ENCODE measurements around the gene CCDC7.

Gene CCDC7

GRCh38 chr10:32417911-32418547 is 27.9 kb upstream of the CCDC7 start:
- no peaks in the 10 kb centered on the region for H3K9me3 Mint-ChIP-seq
- no peak overlapping the region for H3K4me3 Mint-ChIP-seq
- DNase-seq: no peak

GRCh38 chr10:32418572-32418971 is 27.4 kb upstream of the CCDC7 start:
- H3K4me3 Mint-ChIP-seq: no peak overlapping the region
- H3K27ac Mint-ChIP-seq: no peak overlapping the region
- H3K36me3 Mint-ChIP-seq (ENCODE audit: insufficient read depth): no peaks in the 10 kb centered on the region
- ATAC-seq (replicated peaks): no peak
- DNase-seq: no peak
- no peaks in the 10 kb centered on the region for H3K9me3 Mint-ChIP-seq
- peaks cover 12 to 13% of the 10 kb centered on the region in 2 donors for H3K27me3 Mint-ChIP-seq
- H3K4me1 Mint-ChIP-seq (ENCODE audit: low read depth in 2 of 2): peaks cover 0 to 2% of the 10 kb centered on the region in 2 donors

More at GRCh38 chr10:32417911-32418547, 27.9 kb upstream of the CCDC7 start:
- peaks cover 12 to 13% of the 10 kb centered on the region in 2 donors for H3K27me3 Mint-ChIP-seq
- no peaks in the 10 kb centered on the region for H3K36me3 Mint-ChIP-seq (ENCODE audit: insufficient read depth)
- no peak for ATAC-seq (replicated peaks)
- H3K4me1 Mint-ChIP-seq (ENCODE audit: low read depth in 2 of 2): peaks cover 0 to 6% of the 10 kb centered on the region in 2 donors
- no peak overlapping the region for H3K27ac Mint-ChIP-seq

DNA sequence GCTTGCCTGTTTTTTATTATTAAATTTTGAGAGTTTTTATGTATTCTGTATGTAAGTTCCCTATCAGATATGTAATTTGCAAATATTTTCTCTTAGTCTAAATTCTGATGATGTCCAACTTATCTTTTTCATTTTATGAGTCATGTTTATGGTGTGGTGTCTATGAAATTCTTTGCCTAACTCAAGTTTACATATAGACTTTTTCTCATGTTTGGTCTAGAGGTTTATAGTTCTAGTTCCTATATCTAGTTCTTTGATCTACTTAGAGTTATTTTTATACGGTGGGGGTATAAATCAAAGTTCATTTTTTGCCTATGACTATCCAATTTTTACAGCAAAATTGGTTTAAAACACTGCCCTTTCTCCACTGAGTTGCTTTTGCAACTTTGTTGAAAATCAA is 26.3 kb upstream of the CCDC7 start:
- DNase-seq (no peak), ATAC-seq (replicated peaks) (no peak)
- peaks cover 8% of the 10 kb centered on the region in 2 donors for H3K27me3 Mint-ChIP-seq
- H3K36me3 Mint-ChIP-seq (ENCODE audit: insufficient read depth): no peaks in the 10 kb centered on the region
- H3K4me1 Mint-ChIP-seq (ENCODE audit: low read depth in 2 of 2): no peaks in the 10 kb centered on the region
- no peaks in the 10 kb centered on the region for H3K9me3 Mint-ChIP-seq
- H3K4me3 Mint-ChIP-seq: no peak overlapping the region
- H3K27ac Mint-ChIP-seq: no peak overlapping the region

DNA sequence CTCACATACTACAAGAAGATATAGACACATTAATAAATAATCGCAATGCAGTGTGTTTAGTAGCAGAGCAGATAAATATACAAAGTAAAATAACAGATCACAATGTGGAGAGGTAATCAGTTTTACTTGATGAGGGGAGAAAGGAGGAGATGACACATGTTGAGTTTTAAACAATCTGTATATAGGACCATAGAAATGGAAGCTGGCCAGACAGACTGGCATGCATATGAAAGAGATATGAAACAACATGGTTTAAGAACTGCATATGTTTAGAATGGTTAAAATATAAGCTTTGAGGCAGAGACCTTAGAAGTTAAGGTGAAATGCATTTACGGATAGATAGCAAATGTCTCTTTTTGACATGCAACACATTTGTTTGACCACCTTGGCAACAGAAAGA is 19.8 kb upstream of the CCDC7 start:
- no peak overlapping the region for H3K4me3 Mint-ChIP-seq
- no peak for ATAC-seq (replicated peaks)
- H3K27ac Mint-ChIP-seq: no peak overlapping the region
- no peaks in the 10 kb centered on the region for H3K36me3 Mint-ChIP-seq (ENCODE audit: insufficient read depth)
- no peaks in the 10 kb centered on the region for H3K9me3 Mint-ChIP-seq
- DNase-seq: no peak
- H3K27me3 Mint-ChIP-seq: peaks cover 0 to 11% of the 10 kb centered on the region in 2 donors
- H3K4me1 Mint-ChIP-seq (ENCODE audit: low read depth in 2 of 2): no peaks in the 10 kb centered on the region

DNA sequence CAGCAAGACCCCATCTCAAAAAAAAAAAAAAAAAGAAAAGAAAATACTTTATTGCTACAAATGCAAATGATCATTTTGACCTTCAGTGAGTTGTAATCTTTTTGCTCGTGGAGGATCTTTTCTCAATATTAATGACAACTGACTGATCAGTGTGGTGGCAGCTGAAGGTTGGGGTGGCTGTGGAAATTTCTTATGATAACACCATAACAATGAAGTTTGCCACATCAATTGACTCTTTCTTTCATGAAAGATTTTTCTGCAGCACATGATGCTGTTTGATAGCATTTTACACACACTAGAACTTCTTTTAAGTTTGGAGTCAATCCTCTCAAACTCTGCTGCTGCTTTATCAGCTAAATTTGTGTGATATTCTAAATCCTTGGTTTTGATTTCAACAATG is 12.4 kb upstream of the CCDC7 start:
- DNase-seq (no peak), ATAC-seq (replicated peaks) (no peak)
- H3K27me3 Mint-ChIP-seq: peaks cover 6 to 34% of the 10 kb centered on the region in 2 donors
- no peaks in the 10 kb centered on the region for H3K36me3 Mint-ChIP-seq (ENCODE audit: insufficient read depth)
- H3K4me1 Mint-ChIP-seq (ENCODE audit: low read depth in 2 of 2): no peaks in the 10 kb centered on the region
- H3K4me3 Mint-ChIP-seq: no peak overlapping the region
- no peaks in the 10 kb centered on the region for H3K9me3 Mint-ChIP-seq
- H3K27ac Mint-ChIP-seq: no peak overlapping the region

- no peak for ATAC-seq (replicated peaks)
- H3K27ac Mint-ChIP-seq: no peak overlapping the region
- H3K4me1 Mint-ChIP-seq (ENCODE audit: low read depth in 2 of 2): no peaks in the 10 kb centered on the region
- H3K27me3 Mint-ChIP-seq: peaks cover 25 to 28% of the 10 kb centered on the region in 2 donors
- DNase-seq: no peak
- no peak overlapping the region for H3K4me3 Mint-ChIP-seq
- H3K36me3 Mint-ChIP-seq (ENCODE audit: insufficient read depth): no peaks in the 10 kb centered on the region
- no peaks in the 10 kb centered on the region for H3K9me3 Mint-ChIP-seq
These were observed 9.7 kb upstream of the CCDC7 start for GRCh38 chr10:32436215-32436614.

- Mint-ChIP-seq H3K9me3 (no peaks in the 10 kb centered on the region), H3K4me1 (ENCODE audit: low read depth in 2 of 2) (no peaks in the 10 kb centered on the region), H3K27me3 (peaks cover 24 to 28% of the 10 kb centered on the region in 2 donors), H3K36me3 (ENCODE audit: insufficient read depth) (no peaks in the 10 kb centered on the region), H3K27ac (no peak overlapping the region), H3K4me3 (no peak overlapping the region)
- ATAC-seq (replicated peaks) (no peak), DNase-seq (no peak)
These were observed 8.6 kb upstream of the CCDC7 start for GRCh38 chr10:32437334-32437733.

GRCh38 chr10:32445036-32445435 is 904 bp upstream of the CCDC7 start:
- no peak for DNase-seq
- Mint-ChIP-seq H3K4me3 (peak overlapping the region; percentile 81 to 86), H3K36me3 (ENCODE audit: insufficient read depth) (peaks cover 3% of the 10 kb centered on the region), H3K9me3 (no peaks in the 10 kb centered on the region), H3K27ac (peak overlapping the region; percentile 99 to 100), H3K4me1 (ENCODE audit: low read depth in 2 of 2) (peaks cover 10% of the 10 kb centered on the region in 2 donors), H3K27me3 (peaks cover 0 to 10% of the 10 kb centered on the region in 2 donors)
- no peak for ATAC-seq (replicated peaks)

GRCh38 chr10:32446536-32447406 is 831 bp downstream of the CCDC7 start:
- no peak for DNase-seq
- no peaks in the 10 kb centered on the region for H3K9me3 Mint-ChIP-seq

GRCh38 chr10:32454148-32454547 is 8.2 kb downstream of the CCDC7 start:
- H3K27ac Mint-ChIP-seq: no peak overlapping the region
- H3K4me1 Mint-ChIP-seq (ENCODE audit: low read depth in 2 of 2): peaks cover 9 to 21% of the 10 kb centered on the region in 2 donors
- DNase-seq (no peak), ATAC-seq (replicated peaks) (no peak)
- H3K36me3 Mint-ChIP-seq (ENCODE audit: insufficient read depth): peaks cover 12% of the 10 kb centered on the region
- H3K9me3 Mint-ChIP-seq: no peaks in the 10 kb centered on the region
- no peak overlapping the region for H3K4me3 Mint-ChIP-seq
- no peaks in the 10 kb centered on the region for H3K27me3 Mint-ChIP-seq

More at GRCh38 chr10:32446536-32447406, 831 bp downstream of the CCDC7 start:
- H3K4me1 Mint-ChIP-seq (ENCODE audit: low read depth in 2 of 2): peaks cover 10% of the 10 kb centered on the region in 2 donors
- ATAC-seq (replicated peaks): no peak
- peak overlapping the region; percentile 99 to 100 for H3K27ac Mint-ChIP-seq
- H3K27me3 Mint-ChIP-seq: no peaks in the 10 kb centered on the region
- peaks cover 3% of the 10 kb centered on the region for H3K36me3 Mint-ChIP-seq (ENCODE audit: insufficient read depth)
- peak overlapping the region; percentile 81 to 86 for H3K4me3 Mint-ChIP-seq

DNA sequence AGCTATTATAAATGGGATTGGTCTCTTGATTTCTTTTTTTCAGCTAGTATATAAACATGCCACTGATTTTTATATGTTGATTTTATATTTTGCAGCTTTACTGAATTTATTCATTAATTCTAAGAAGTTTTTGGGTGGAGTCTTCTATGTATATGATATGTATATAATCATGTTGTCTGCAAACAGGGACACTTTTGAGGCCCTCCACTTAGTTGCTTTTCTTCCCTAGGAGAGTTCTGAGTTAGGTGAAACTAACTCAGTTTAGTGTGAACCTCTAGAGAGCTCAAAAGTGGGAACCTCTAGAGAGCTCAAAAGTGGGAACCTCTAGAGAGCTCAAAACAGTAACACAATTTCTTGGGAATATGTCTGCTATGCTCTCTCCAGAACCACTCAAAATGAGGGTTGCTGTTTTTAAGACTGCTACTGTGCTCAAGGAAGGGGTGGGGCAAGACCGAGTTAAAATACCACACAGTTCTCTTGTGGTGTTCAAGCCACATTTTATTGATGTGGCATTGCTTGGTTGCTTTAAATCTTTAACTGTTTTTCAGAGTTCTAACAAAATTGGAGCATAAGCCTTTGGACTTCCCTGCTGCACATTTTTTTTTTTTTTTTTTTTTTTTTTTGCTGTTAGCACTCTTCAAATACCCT is 13.2 kb downstream of the CCDC7 start:
- peak overlapping the region; percentile 44 to 77 for H3K27ac Mint-ChIP-seq
- peak; percentile 100 for ATAC-seq (replicated peaks)
- peaks cover 8% of the 10 kb centered on the region for H3K36me3 Mint-ChIP-seq (ENCODE audit: insufficient read depth)
- peak overlapping the region; percentile 38 to 48 for H3K4me3 Mint-ChIP-seq
- no peaks in the 10 kb centered on the region for H3K9me3 Mint-ChIP-seq
- H3K4me1 Mint-ChIP-seq (ENCODE audit: low read depth in 2 of 2): peaks cover 9 to 27% of the 10 kb centered on the region in 2 donors
- H3K27me3 Mint-ChIP-seq: no peaks in the 10 kb centered on the region
- DNase-seq: peak; percentile 39 to 45 (median 43)

GRCh38 chr10:32461203-32461602 is 15.3 kb downstream of the CCDC7 start:
- H3K27ac Mint-ChIP-seq: no peak overlapping the region
- no peaks in the 10 kb centered on the region for H3K27me3 Mint-ChIP-seq
- H3K36me3 Mint-ChIP-seq (ENCODE audit: insufficient read depth): peaks cover 6% of the 10 kb centered on the region
- no peak for ATAC-seq (replicated peaks)
- H3K9me3 Mint-ChIP-seq: no peaks in the 10 kb centered on the region
- H3K4me1 Mint-ChIP-seq (ENCODE audit: low read depth in 2 of 2): peaks cover 9 to 22% of the 10 kb centered on the region in 2 donors
- no peak for DNase-seq
- no peak overlapping the region for H3K4me3 Mint-ChIP-seq

DNA sequence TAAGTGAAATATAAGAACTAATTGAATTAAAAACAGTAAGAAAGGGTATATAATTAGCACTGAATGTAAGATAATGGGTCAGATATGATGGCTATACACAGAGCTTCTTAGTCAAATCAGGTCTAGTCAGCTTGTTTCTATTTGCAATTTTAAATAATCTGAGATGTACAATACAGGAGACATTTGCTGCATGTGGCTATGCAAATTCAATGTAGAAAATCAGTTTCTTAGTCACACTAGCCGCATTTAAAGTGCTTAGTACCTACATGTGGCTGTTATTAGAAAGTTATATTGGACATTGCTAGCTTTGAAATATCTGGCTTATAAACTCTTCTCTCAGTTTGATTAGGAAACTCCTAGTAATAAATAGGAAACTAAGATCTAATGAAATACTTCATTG is 25.3 kb downstream of the CCDC7 start:
- Mint-ChIP-seq H3K36me3 (ENCODE audit: insufficient read depth) (peaks cover 7% of the 10 kb centered on the region), H3K4me3 (no peak overlapping the region), H3K27ac (no peak overlapping the region), H3K9me3 (no peaks in the 10 kb centered on the region), H3K27me3 (no peaks in the 10 kb centered on the region), H3K4me1 (ENCODE audit: low read depth in 2 of 2) (no peaks in the 10 kb centered on the region)
- DNase-seq (no peak), ATAC-seq (replicated peaks) (no peak)
